ENCODE measurements around the gene FSTL4.

The FSTL4 gene

GRCh38 chr5:133147815-133148567 lies 464.4 kb downstream of the FSTL4 start:
- no peak for ATAC-seq

- ATAC-seq: no peak
Observed at GRCh38 chr5:133147411-133147810, 464.9 kb downstream of the FSTL4 start.
